HS-27A (cell line): ENCODE measurements around the gene CD99.
"Not testable (repeated sequence)": the region's sequence is repeated elsewhere in the genome, so short reads cannot be mapped to it uniquely, and the experiment has no call there.

Experiments
- DNase-seq: peaks from one replicate; pipeline ENCODE4 v3.0.0-alpha.2; 2012; ENCODE audit warnings: low read depth, missing footprints

The CD99 gene

DNA sequence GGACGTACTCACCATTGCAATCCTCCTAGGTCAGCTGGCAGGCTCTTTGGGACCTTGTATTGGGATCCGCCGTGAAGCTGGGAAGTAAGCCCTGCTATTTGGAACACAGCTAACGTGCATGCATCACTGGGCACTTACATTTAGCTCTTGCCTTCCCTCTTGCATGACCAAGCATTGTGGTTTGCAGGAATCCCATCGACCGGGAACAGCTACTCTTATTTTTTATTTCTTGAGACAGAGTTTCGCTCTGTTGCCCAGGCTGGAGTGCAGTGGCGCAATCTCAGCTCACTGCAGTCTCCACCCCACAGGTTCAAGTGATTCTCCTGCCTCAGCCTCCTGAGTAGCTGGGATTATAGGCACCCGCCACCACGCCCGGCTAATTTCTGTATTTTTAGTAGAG is 36.2 kb downstream of the CD99 start:
- DNase-seq: not testable (repeated sequence)

DNA sequence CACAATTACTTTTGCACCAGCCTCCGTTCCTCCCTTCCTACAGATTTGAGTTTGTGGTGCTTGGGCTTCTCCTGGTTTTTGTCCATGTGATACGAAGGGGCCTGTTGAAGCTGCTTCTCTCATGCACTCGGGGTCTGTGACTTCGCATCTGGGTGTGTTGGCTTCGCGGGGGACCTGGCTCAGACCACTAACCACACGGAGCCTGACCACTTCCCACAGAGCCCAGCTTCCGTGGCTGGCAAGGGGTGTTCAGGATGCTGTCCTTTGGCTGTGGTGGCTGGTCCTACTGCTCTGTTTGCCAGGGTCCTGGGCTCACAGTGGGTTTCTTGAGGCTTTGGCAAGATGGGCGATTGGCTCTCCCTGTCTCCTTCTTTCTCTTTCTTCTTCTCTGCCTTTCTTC is 41.0 kb downstream of the CD99 start:
- no peak for DNase-seq

DNA sequence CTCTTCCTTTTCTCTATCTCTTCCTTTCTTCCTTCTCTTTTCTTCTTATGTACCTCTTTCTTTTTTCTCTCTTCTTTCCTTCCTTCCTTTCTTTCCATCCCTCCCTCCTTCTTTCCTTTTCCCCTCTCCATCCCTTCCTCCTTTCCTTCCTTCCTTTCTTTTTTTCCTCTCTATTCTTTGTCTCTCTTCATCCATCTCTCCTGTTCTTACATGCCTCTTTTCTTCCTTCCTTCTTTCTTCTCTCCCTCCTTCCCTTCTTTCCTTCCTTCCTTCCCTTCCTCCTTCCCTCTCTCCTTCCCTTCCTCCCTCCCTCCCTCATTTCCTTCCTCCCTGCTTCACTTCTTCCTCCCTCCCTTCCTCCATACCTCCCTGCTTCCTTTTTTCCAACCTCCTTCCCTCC is 41.6 kb downstream of the CD99 start:
- DNase-seq: no peak

DNA sequence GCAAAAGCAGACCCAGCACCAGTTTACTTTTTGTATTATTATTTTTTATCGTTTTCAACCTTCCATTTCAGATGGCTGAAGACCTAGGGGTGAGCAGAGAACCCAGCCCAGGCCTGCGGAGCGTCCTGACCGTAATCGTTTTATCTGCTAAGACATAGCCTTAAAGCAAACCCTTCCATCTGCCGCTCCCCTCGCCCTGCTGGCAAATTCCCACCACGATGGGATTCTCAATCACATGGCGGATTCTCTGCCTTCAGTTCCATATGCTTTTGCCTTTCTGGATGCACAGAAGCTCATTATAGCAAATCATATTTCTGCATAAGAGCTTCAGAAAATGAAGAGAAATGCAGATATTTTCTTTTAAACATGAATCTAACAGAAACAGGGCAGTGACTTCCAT is 42.2 kb downstream of the CD99 start:
- DNase-seq: no peak

DNA sequence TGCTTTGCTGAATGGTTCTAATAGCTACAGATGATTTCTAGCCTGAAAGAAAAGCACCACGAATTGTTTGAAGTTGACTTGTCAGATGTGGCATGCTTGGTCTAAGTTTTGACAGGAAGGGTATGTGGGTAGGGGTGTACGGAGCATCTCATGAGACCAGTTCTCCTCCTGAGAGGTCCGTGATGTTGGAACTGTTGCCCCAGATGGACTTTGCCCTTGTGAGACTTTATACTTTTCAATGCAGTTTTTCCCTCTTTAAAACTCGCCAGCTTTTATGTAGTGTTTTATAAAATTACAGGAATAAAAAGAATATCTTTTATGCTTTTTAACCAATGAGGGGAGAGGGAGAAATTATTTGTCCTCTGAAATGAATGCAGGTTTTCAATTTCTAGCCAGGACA is 44.2 kb downstream of the CD99 start:
- no peak for DNase-seq

DNA sequence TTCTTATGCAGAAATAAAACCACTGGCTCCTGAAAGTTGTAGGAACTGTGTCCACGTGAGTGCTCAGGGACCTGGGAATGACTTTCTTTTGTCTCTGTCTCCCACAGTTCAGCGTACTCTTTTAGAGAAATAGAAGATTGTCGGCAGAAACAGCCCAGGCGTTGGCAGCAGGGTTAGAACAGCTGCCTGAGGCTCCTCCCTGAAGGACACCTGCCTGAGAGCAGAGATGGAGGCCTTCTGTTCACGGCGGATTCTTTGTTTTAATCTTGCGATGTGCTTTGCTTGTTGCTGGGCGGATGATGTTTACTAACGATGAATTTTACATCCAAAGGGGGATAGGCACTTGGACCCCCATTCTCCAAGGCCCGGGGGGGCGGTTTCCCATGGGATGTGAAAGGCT is 49.6 kb downstream of the CD99 start:
- DNase-seq: no peak

DNA sequence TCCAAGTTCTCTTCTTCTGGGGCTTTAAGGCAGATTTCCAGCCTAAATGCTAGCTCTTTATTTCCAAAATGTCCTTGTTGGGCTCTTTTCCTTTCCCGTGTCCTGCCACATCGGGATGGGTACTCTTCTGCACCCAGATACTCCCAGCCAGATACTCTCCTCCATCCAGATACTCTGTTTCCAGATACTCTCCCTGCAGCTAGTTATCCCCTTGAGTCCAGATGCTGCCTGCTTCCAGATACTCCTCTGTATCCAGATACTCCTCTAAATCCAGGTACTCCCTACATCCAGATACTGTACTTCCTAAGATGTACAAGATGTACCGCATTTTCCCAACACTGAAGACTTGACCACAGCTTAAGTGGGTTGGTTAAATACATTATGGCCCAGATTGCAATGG is 50.3 kb downstream of the CD99 start:
- no peak for DNase-seq

DNA sequence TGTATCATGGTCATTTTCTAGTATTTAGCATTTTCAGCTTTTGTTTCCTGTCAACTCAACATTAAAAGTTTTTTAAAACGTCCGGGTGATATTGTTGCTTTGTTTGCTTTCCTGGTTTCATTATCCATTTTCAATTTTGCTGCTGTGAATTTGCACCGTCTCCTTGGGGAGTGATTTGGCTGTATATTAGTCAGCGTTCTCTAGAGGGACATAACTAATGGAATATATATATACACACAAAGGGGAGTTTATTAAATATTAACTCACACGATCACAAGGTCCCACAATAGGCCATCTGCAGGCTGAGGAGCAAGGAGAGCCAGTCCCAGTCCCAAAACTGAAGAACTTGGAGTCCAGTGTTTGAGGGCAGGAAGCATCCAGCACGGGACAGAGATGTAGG is 55.2 kb downstream of the CD99 start:
- DNase-seq: not testable (repeated sequence)

DNA sequence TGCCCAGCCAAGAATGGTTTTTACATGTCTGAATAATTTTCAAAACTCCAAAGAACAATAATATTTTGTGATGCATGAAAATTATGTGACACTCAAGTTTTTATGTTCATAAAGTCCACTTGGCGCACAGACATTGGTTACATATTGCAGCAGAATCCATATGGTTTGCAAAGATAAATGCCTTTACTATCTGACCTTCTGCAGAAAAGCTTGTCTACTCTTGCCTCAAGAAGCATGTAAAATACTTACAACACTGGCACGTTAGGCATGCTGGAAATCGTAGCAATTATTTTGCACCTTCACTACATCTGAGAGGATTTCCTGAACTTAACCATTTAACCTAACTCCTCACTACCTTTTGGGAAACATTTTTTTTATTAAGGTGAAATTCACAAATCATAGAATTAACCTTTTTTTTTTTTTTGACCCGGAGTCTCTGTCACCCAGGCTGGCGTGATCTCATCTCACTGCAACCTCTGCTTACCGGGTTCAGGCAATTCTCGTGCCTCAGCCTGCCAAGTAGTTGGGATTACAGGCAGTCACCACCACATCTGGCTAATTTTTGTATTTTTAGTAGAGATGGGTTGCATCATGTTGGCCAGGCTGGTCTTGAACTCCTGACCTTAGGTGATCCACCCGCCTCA is 57.2 kb downstream of the CD99 start:
- no peak for DNase-seq

DNA sequence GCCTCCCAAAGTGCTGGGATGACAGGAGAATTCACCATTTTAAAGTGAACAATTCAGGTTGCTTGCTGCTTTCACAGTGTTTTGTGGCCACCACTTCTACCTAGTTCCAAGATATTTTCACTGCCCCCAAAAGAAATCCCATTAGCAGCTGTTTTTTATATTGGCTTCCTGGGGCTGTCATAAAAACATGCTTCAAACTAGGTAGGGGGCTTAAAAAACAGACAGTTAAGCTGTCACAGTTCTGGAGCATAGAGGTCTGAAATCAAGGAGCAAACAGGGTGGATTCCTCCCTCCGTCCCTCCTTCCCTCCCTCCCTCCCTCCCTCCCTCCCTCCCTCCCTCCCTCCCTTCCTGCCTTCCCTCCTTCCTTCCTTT is 57.7 kb downstream of the CD99 start:
- DNase-seq: no peak

DNA sequence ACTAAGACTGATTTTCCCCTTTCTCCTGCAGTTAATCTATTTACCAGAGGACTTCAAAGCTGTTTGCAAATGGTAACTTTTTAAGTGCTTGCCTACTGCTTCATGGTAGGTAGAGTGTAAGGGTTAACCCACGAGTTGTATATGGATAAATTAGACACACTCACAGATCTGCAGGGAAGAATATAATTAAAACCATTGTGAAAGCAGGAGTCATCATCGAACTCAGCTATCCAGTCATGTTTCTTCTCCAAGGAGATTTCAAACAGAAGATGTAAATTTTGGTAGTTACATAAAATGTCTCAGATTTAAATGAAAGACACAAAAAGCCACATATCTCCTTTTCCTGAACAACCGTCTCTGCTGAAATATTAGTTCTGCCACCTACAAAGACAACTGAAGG is 60.2 kb downstream of the CD99 start:
- no peak for DNase-seq

DNA sequence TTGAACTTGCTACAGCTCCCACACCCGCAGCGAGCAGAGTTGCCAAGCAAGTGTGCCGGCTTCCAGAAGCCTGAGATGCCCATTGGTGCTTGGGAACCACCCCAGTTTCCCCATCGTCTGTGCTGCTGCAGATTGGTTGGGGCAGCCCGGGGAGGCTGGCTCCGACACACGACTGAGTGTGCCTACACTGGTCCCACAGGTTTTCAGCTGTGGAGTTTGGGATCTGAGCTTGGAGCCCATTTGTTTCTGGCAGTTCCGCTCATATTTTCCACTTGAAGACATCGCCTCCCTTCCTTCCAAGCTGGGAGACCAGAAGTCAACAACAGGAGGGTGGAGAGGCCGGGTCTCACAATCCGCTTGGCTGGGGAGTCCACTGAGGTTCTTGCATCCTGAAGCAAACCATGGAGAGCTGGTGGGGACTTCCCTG is 60.8 kb downstream of the CD99 start, which contains the start of gene XG:
Gene XG, plus strand, starts transcription at position 167 of the 427 bp plus-strand sequence. Its CDS starts 235 bp downstream, at position 402.
- not testable (repeated sequence) for DNase-seq

DNA sequence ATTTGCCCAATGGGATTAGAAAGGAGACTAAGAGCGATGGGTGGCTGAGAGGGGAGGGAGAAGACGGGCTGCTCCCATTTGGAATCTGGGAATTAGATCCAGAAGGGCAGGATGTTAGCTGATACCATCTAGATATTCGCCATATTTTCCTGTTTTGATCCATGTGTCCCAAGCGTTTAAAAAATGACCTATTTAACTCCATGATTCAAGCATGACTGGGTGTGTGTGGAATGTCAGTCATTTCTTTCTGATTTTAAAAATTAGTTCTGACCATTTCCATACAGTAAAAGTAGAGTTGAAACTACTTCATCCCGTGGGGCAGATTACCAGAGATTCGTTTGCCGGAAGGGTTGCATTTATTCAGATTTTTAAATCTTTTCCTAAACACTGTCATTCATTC is 61.3 kb downstream of the CD99 start:
- peak; percentile 5 for DNase-seq

DNA sequence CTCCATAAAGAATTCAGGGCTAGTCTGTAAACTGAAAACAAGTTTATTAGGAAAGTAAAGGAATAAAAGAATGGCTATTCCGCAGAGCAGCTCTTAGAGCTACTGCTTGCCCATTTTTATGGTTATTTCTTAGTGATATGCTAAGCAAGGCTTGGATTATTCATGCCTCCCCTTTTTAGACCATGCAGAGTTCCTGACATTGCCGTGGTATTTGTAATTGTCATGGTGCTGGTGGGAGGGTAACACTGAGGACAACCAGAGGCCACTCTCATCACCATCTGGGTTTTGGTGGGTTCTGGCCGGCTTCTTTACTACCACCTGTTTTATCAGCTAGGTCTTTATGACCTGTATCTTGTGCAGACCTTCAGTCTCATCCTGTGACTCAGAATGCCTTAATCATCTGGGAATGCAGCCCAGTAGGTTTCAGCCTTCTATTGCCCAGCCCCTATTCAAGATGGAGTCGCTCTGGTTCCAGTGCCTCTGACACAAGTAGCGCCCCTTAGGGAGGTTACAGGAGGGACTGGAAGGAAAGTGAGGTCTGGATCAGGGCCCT is 64.1 kb downstream of the CD99 start:
- not testable (repeated sequence) for DNase-seq

DNA sequence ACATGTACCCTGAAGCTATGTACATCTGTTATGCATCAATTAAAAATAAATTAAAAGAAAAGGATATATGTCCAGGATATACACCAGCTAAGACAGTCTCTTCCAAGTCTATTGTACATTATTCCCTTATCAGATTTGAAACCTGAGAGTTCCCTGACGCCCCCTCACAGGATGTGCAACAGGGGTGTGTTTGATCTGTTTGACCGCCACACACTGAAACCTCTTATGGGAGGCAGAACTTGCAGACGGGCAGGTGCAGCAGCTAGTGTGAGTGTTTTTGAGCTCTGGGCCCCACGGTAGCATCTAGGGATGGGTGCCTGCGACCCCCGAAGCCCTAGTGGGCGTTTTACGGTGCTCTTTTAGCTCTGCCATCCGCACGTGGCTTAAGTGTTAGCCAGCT is 65.5 kb downstream of the CD99 start:
- no peak for DNase-seq

DNA sequence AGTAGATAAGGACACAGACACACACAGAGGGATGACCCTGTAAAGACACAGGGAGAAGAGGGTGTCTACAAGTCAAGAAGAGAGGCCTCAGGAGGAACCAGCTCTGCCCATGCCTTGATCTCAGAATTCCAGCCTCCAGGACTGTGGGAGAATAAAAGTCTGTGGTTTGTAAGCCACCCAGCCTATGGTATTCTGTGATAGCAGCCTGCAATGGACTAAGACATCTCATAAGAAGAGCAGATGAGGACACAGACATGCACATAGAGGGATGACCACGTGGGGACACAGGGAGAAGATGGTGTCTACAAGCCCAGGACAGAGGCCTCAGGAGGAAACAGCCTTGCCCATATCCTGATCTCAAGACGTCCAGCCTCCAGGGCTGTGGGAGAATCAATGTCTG is 70.2 kb downstream of the CD99 start:
- DNase-seq: no peak

DNA sequence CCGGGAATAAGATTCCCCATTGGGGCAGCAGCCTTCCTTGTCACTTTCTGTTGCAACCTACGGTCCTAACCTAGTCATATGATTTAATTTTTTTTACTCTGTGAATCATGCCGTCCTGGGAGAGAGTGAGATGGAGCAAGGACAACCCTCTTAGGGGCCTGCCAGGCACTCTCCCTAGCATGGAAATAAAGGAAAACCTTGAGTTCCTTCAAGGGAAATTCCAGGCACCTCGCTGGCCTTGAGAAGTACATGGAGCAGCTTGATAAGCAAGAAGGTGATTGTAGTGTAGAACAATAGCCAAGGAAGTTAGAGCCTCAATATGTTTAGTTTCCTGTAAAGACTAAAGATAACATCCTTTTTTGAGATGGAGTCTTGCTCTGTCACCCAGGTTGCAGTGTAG is 71.6 kb downstream of the CD99 start:
- DNase-seq: not testable (repeated sequence)

DNA sequence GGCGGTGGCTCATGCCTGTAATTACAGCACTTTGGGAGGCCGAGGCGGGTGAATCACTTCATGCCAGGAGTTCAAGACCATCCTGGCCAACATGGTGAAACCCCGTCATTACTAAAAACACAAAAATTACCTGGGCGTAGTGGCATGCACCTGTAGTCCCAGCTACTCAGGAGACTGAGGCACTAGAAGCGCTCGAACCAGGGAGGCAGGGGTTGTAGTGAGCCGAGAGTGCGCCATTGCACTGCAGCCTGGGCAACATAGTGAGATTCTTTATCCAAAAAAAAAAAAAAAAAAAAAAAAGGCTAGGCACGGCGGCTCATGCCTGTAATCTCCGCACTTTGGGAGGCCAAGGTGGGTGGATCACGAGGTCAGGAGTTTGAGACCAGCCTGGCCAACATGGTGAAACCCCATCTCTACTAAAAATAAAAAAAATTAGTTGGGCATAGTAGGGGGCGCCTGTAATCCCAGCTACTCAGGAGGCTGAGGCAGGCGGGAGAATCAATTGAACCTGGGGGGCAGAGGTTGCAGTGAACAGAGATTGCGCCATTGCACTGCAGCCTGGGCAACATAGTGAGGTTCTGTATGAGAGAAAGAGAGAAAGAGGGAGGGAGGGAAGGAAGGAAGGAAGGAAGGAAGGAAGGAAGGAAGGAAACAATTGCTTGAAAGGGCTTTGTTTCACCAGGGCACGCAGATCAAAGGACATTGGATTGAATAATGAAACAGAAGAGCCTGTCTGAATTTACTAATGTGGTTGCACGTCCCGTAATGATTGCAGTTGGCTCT is 73.9 kb downstream of the CD99 start:
- not testable (repeated sequence) for DNase-seq

DNA sequence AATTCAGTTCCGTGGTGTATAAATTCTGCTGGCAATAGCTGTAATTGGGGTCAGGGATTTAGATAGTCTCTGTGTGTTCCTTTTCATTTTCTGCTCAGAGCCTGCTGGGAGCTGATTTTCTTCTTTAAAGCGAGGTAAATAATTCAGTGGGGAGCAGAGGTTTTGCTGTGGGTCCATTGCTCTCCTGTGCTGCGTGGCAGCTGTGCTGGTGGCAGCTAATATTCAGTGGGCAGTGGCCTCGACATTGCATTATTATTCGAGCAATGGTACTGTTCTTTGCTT is 74.4 kb downstream of the CD99 start:
- no peak for DNase-seq

DNA sequence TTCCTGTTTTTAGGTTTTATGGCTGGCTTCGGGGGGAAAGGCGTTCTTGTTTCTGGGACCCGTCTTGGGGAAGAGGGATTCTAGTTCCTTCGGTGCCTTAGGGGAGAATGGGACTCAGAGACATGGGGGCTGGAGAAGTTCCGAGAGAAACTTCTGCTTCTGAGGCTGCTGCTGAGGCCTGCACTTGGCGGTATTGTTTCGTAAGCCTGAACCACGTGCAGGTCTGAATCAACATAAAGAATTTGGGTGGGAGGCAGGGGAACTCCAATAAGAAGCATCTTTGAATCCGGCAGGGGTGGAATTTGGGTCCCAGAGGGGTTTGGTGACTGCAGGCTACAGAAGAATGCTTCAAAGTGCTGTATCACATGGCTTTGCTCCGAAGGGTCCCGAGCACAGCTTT is 75.8 kb downstream of the CD99 start:
- no peak for DNase-seq

DNA sequence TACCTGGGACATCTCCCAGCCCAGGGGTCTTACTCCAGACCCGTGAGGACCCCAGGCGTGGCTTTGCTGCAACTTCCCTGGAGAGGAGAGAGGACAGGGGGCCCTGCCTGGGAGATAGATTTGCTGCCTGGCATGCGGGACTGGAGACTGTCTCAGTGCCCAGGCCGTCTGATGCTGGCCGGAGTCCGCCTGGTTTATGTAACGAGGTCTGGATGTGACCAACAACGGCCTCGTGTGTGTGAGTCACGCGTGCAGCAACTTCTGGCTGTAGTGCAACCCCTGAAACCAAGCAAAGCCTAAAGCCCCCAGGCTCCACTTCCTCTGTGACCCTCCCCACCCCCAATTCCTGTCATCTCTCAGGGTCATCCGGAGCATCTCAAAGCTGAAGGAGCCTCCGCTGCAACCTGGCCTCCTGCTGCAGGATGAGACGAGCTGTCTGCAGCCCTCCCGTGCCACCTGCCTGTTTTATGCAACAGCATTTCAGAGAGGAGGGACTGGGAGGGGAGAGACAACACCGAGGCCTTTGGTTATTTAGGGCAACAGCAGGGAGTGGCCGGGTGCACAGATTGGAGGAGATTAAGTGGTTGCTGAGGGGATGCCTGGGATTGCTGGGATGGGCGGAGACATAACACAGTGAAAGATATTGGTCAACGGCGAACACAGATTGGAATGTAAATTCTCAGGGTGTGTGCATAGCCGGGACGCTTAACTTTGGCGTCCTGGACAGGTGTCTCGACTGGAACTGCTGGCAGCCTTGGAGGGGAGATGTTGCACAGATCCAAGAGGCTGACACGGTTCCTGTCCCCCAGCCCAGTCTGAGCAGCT is 76.7 kb downstream of the CD99 start:
- DNase-seq: peak; percentile 30

DNA sequence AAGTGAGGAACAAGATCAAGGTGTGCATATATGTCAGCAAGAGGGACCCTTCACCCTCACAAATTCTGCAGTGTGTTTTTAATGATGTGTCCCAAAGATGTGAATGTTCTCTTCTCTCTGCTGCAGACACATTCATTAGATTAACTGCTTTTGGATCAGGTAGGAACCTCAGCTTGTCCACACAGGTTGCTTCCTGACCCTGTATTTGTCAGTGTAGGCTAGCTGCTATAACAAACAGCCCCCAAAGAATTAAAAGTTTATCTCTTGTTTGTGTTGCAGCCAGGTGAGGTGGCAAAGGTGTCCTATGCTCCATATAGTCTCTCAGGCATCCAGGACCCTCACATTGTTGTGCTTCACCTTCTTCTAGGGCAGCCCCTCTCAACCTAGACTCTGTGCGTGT is 78.5 kb downstream of the CD99 start:
- no peak for DNase-seq
